HK-2 (cell line): ENCODE data around the gene CCDC149.

Experiments
- DNase-seq: peaks from one replicate; pipeline ENCODE4 v3.0.0-alpha.2; 2018; ENCODE audit not compliant: unreplicated experiment

CCDC149 gene

GRCh38 chr4:24843096-24843495 lies 69.7 kb downstream of the CCDC149 start:
- no peak for DNase-seq

- no peak for DNase-seq
Measured at GRCh38 chr4:24842356-24842755, 70.5 kb downstream of the CCDC149 start.

GRCh38 chr4:24840826-24841543 lies 71.9 kb downstream of the CCDC149 start:
- DNase-seq: no peak

- DNase-seq: no peak
Measured at GRCh38 chr4:24840362-24840761, 72.5 kb downstream of the CCDC149 start.

- no peak for DNase-seq
Measured at GRCh38 chr4:24837781-24838180, 75.1 kb downstream of the CCDC149 start.

- no peak for DNase-seq
Measured at GRCh38 chr4:24837336-24837735, 75.5 kb downstream of the CCDC149 start.

GRCh38 chr4:24836661-24837242 lies 76.1 kb downstream of the CCDC149 start:
- DNase-seq: no peak

- no peak for DNase-seq
Measured at GRCh38 chr4:24835696-24836095, 77.1 kb downstream of the CCDC149 start.

GRCh38 chr4:24831637-24832036 lies 81.2 kb downstream of the CCDC149 start:
- DNase-seq: no peak

- DNase-seq: no peak
Measured at GRCh38 chr4:24824720-24825119, 88.1 kb downstream of the CCDC149 start.

GRCh38 chr4:24820541-24820940 lies 92.3 kb downstream of the CCDC149 start:
- no peak for DNase-seq

- no peak for DNase-seq
Measured at GRCh38 chr4:24816797-24817196, 96.0 kb downstream of the CCDC149 start.

GRCh38 chr4:24813732-24814131 lies 99.1 kb downstream of the CCDC149 start:
- no peak for DNase-seq

- no peak for DNase-seq
Measured at GRCh38 chr4:24810871-24811631, 101.8 kb downstream of the CCDC149 start.

GRCh38 chr4:24809815-24810405 lies 102.9 kb downstream of the CCDC149 start:
- no peak for DNase-seq

GRCh38 chr4:24809376-24809775 lies 103.5 kb downstream of the CCDC149 start:
- no peak for DNase-seq

GRCh38 chr4:24808955-24809354 lies 103.9 kb downstream of the CCDC149 start:
- no peak for DNase-seq

- DNase-seq: no peak
Measured at GRCh38 chr4:24808261-24808660, 104.6 kb downstream of the CCDC149 start.

- DNase-seq: no peak
Measured at GRCh38 chr4:24807611-24808010, 105.2 kb downstream of the CCDC149 start.

GRCh38 chr4:24806206-24806990 lies 106.4 kb downstream of the CCDC149 start:
- no peak for DNase-seq

GRCh38 chr4:24805566-24805965 lies 107.3 kb downstream of the CCDC149 start:
- DNase-seq: no peak

- no peak for DNase-seq
Measured at GRCh38 chr4:24805067-24805466, 107.8 kb downstream of the CCDC149 start.
